ENCODE data around the gene CEP104.

CEP104 gene

DNA sequence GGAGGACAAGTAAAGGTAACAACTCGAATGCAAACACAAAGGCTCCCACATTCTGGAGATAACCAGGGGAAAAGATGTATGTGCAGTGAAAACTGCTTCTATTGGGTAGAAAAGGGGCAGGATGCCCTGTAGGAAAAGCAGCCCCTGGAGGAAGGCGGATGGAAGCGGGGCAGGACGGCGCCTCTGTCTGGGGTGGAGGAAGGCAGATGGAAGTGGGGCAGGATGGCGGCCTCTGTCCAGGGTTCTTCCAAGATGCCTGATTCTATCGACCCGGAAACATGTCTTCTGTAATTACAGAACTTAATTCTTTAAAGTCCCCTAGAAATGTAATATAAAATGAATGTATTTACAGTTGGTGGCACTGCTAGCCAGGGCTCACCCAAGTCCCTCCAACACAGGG, 36.7 kb downstream of the CEP104 start:
- no peak for DNase-seq (ENCODE audit: low read depth)
- no peak overlapping the region for H3K4me3 ChIP-seq (ENCODE audit: low read depth, low read length)
- TF ChIP-seq, protein P1, sequence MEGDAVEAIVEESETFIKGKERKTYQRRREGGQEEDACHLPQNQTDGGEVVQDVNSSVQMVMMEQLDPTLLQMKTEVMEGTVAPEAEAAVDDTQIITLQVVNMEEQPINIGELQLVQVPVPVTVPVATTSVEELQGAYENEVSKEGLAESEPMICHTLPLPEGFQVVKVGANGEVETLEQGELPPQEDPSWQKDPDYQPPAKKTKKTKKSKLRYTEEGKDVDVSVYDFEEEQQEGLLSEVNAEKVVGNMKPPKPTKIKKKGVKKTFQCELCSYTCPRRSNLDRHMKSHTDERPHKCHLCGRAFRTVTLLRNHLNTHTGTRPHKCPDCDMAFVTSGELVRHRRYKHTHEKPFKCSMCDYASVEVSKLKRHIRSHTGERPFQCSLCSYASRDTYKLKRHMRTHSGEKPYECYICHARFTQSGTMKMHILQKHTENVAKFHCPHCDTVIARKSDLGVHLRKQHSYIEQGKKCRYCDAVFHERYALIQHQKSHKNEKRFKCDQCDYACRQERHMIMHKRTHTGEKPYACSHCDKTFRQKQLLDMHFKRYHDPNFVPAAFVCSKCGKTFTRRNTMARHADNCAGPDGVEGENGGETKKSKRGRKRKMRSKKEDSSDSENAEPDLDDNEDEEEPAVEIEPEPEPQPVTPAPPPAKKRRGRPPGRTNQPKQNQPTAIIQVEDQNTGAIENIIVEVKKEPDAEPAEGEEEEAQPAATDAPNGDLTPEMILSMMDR (IDR thresholded peaks at IDR 0.05; ENCODE audit: low read depth, low read length, missing control alignments), result no peak
- in situ Hi-C loops (cut with HindIII; ENCODE audit: low sequenced_read_pairs), result no loop called here

DNA sequence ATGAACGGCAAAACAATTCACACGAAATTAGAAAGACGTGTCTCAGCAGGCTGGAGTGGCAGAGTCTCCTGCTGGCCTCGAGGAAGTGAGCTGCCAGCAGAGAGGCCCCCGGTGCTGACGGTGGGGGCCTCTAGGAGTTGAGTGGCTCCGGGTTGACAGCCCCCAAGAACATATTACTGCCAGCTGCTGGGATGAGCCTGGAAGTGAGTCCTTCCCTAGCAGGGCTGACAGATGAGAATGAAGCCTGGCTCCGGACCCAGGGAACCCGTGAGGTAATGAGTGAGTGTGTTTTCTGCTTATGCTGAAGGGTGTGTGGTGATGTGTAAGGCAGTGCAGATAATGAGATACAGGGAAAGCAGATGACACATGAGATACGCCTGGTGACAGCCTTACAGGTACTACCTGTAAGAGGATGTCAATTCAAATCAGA, 37.2 kb downstream of the CEP104 start:
- no peak for DNase-seq (ENCODE audit: low read depth)
- in situ Hi-C loops (cut with HindIII; ENCODE audit: low sequenced_read_pairs), result no loop called here
- TF ChIP-seq, protein P1 (IDR thresholded peaks at IDR 0.05; ENCODE audit: low read depth, low read length, missing control alignments), result no peak
- no peak overlapping the region for H3K4me3 ChIP-seq (ENCODE audit: low read depth, low read length)

DNA sequence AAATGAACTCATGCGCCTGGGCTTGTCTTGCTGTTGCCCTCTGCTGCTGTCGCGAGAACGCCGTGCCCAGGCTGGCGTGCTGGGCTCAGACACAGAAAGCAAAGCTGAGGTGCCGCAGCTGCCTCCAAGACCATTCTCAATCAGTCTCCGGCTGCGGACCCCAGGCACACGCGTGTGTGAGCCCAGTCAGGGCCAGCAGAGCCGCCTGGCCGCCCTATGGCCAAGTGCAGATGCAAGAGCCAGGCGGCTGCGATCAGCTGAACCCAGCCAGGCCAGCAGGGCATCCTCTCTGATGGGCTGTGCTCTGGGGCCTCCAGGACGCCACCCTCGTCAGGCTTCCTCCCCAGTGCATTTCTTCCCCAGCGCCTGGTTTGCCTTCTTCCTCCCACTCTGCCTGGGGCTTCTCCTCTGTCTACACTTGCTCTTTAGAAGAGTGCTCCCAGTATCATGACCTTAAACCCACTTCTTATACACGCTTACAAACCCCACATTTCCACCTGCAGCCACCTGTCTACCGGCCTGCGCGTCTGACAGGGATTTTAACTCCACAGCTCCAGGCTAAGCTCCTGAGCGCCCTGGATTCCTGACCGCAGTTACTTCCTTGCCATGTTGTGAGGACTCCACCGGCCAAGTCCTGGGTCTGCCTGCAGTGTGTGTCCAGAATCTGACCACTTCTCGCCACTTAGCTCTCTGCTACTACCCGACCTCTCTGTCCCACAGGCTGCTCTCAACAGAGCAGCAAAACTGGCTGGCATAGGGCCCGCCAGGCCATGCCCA, 39.0 kb downstream of the CEP104 start:
- no peak for DNase-seq (ENCODE audit: low read depth)
- in situ Hi-C loops (cut with HindIII; ENCODE audit: low sequenced_read_pairs), result no loop called here
- H3K4me3 ChIP-seq (ENCODE audit: low read depth, low read length), result no peak overlapping the region
- TF ChIP-seq, protein P1 (IDR thresholded peaks at IDR 0.05; ENCODE audit: low read depth, low read length, missing control alignments), result no peak

DNA sequence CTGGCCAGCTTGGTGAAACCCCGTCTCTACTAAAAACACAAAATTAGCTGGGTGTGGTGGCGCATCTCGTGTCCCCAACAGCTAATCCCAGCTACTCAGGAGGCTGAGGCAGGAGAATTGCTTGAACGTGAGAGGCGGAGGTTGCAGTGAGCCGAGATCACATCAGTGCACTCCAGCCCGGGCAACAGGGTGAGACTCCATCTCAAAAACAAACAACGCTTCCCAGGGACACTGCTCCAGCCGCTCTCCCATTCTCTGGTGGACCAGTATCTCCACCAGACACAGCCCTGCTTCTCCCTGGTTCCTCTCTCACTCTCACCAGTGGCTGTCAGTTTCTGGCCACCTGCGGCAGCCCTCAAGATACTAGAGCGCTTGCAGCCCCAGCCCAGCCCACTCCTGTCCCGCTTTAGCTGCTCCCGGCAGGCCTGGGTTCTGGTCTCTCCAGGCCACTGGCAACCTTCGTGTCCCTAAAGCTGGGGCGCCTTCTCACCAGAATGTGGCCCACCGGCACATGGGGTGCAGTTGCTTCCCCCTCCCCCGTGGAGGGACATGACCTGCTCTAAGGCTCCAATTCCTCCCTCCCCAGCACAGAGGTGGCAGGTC, 39.8 kb downstream of the CEP104 start:
- TF ChIP-seq, protein P1 (IDR thresholded peaks at IDR 0.05; ENCODE audit: low read depth, low read length, missing control alignments), result no peak
- no peak overlapping the region for H3K4me3 ChIP-seq (ENCODE audit: low read depth, low read length)
- DNase-seq (ENCODE audit: low read depth), result no peak
- in situ Hi-C loops (cut with HindIII; ENCODE audit: low sequenced_read_pairs), result no loop called here

DNA sequence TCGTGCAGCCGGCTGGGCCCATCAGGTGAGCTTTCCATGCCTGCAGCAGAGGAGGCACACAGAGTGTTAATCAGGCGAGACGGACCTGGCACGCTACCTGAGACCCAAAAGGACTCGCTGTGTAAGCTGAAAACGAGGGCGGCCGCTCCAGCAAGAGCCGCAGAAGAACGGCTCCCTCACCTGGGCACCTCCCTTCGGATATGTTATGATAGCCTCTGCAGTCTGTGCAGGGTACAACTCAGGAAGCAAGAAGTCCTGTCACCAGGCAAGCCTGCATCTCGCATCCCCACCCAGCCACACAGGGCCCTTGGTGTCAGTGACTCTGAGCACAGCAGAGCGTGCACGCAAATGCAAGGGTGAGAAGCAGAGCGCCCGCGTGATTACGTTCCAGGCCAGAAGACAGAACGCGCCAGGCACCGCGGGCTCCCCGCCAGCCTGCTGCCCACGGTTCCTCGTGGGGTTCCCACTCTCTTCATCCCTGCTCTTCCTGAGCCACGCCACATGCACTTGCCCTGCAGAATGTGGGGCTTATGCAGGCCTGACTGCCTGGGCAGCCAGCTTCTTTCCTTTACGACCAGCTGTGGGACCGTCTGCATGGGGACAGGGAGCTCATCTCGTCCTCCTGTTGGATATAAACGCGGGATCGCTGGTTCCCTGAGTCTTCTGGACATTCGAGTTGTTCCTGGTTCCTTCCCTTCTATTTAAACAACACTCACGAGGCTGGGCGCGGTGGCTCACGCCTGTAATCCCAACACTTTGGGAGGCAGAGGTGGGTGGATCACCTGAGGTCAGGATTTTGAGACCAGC, 40.5 kb downstream of the CEP104 start:
- TF ChIP-seq, protein P1 (IDR thresholded peaks at IDR 0.05; ENCODE audit: low read depth, low read length, missing control alignments), result no peak
- no peak overlapping the region for H3K4me3 ChIP-seq (ENCODE audit: low read depth, low read length)
- in situ Hi-C loops (cut with HindIII; ENCODE audit: low sequenced_read_pairs), result no loop called here
- DNase-seq (ENCODE audit: low read depth), result no peak

DNA sequence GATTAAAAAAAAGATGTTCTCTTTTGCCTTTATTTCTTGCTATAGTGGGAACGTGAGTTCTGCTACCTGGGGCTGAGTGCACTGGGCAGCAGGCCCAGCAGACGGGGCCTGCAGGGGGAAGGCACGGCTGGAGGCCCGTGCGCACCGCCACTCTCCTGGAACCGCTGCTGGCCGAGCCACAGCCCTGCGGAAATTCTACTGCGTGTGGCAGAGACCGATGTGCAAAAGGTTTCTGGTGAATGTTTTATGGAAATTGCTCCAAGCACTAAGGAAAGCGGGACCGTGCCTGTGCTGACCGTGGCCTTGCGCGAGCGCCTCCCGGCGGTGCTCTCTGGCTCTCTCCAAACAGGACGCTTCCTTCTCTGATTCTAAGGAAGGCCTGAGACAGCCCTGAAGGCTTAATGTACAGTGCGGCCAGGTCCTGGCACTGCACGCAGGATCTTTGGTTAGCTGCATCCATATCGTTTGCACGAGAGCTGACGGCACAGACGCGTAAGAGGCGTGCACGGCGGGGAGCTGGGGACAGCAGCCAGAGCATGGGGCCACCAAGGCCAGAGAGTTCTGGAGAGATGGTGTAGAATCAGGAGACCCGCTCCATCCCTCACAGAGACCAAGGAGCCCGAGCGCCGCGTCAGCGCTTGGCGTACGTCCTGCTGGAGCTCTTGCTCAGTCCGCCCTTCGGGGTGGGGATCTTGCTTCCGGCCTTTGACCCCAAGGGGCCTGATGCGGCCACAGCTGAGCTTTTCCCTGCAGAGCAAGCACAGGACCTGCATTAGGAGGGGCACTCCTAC, 42.0 kb downstream of the CEP104 start:
- no peak for DNase-seq (ENCODE audit: low read depth)
- in situ Hi-C loops (cut with HindIII; ENCODE audit: low sequenced_read_pairs), result no loop called here
- TF ChIP-seq, protein P1 (IDR thresholded peaks at IDR 0.05; ENCODE audit: low read depth, low read length, missing control alignments), result no peak

More for the DNA sequence above, 42.0 kb downstream of the CEP104 start:
- H3K4me3 ChIP-seq (ENCODE audit: low read depth, low read length), result no peak overlapping the region

Data from astrocyte of the cerebellum (primary cell).